ENCODE results near the gene SNX15.
"Not testable (repeated sequence)": the region's sequence is repeated elsewhere in the genome, so short reads cannot be mapped to it uniquely, and the experiment has no call there.

SNX15 gene, protein sequence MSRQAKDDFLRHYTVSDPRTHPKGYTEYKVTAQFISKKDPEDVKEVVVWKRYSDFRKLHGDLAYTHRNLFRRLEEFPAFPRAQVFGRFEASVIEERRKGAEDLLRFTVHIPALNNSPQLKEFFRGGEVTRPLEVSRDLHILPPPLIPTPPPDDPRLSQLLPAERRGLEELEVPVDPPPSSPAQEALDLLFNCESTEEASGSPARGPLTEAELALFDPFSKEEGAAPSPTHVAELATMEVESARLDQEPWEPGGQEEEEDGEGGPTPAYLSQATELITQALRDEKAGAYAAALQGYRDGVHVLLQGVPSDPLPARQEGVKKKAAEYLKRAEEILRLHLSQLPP

DNA sequence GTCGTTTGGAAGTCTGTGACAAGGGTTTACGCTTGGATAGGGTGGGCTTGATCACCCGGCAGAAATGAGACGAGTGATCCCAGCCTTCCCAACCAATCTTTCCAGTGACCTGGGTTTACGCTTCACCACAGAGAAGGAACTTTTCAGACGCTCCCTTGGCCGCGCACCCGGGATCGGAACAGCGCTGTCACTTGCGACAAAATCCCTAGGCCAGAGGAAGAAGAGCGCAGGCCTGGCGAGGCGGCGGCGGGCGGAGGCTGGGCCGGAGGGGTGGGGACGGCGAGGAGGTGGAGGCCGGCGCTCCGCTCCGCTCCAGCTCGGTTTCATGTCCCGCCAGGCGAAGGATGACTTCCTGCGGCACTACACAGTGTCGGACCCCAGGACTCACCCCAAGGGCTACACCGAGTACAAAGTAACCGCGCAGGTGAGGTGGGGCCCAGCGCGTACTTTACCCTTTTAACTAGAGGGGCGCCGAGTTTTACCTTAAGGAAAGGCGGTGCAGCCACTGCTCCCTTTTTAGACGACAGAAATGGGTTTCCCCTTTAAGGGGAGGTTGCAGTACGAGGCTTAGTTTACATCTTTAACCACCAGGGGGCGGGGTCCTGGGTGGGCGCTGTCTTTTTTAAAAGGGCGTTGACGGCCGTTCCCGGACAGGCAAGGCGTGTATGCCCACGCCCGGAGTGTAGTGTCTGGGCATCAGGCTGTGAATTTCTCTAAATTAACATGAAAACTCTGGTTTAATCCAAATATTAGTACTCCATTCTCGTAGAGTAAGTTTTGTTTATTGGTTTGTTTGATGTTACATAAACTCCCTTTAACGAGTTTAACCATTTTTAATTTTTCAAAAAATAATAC is at the start of gene SNX15:
Gene SNX15 (plus strand): TSS at position 227 of the 855 bp plus-strand sequence. CDS start 99 bp downstream, at position 326.
- peak; percentile 83 for DNase-seq

DNA sequence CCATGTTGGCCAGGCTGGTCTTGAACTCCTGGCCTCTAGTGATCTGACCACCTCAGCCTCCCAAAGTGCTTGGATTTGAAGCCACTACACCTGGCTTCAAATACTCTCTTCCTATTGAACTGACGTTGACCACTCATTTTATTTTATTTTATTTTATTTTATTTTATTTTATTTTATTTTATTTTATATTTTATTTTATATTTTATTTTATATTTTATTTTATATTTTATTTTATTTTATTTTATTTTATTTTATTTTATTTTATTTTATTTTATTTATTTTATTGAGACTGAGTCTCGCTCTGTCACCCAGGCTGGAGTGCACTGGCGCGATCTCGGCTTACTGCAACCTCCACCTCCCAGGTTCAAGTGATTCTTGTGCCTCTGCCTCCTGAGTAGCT is 43.9 kb upstream of the SNX15 start:
- DNase-seq, result not testable (repeated sequence)

GRCh38 chr11:64987998-64988854 is 39.0 kb upstream of the SNX15 start:
- no peak for DNase-seq

- DNase-seq, result peak; percentile 9
Observed at GRCh38 chr11:64989416-64989815, 37.8 kb upstream of the SNX15 start.

DNA sequence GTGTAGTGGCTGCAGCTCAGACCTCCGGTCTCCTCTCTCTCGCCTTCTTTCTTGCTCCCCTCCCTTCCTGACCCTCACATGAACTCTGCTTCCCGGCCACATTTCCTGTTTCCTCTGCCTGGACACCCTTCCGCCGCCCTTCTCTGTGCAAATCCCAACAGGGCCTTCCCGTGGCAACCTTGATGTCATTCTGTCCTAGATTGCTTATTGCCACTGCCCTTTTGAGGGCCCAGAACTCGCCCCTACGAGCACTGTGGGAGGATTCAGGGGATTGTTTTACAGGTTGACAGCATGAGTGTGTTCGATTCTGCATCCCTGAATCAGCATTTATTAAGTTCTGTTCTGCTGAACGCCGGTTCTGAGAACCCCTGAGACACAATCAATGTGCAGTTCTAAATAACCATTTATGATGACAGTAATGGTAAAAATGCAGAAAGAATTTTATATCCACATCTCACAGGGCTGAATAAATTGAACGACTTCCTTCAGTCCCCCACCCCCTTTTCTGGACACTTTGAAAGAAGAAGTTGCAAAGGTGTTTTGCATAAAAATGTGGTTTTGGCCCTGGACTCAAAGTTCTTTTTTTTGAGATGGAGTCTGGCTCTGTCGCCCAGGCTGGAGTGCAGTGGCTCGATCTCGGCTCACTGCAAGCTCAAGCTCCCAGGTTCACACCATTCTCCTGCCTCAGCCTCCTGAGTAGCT is 36.9 kb upstream of the SNX15 start:
- DNase-seq, result peak; percentile 3

GRCh38 chr11:64994318-64994717 is 32.9 kb upstream of the SNX15 start:
- peak; percentile 7 for DNase-seq

DNA sequence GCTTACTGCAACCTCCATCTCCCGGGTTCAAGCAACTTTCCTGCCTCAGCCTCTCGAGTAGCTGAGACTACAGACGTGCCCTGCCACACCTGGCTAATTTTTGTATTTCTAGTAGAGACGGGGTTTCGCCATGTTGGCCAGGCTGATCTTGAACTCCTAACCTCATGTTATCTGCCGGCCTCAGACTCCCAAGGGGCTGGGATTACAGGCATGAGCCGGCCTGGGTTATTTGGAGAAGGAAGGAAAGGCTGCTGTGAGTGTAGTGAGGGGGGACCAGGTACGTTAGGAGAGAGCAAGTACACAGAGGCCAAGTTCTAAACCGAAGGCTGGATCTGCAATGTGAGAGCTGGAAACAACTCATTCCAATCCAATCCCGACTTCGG is 30.9 kb upstream of the SNX15 start:
- no peak for DNase-seq

GRCh38 chr11:64996710-64997380 is 30.4 kb upstream of the SNX15 start, which contains the start of gene BATF2:
Gene BATF2, minus strand, starts transcription at chr11:64996971. Its CDS starts 57 bp downstream, at chr11:64996914.
- DNase-seq, result peak; percentile 98

DNA sequence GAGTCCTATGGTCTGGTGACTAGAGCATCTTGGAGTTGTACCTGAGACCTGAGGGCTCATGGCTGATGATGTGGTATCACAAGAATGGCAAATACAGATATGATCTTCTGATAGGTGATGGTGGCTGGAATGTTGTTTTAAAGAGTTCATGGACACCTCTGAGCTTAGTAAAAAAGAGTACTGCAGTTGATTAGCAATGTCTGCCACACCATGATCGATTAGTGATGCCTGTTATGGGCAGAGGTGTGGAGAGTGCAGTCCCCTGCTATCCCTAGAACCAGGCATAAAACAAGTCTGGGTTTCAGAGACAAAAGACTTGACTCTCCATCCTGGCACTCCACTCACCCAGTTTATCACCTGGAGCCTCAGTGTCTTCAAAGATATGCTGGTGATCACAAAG is 29.1 kb upstream of the SNX15 start:
- no peak for DNase-seq

- no peak for DNase-seq
Observed at GRCh38 chr11:64998690-64999431, 28.4 kb upstream of the SNX15 start.

DNA sequence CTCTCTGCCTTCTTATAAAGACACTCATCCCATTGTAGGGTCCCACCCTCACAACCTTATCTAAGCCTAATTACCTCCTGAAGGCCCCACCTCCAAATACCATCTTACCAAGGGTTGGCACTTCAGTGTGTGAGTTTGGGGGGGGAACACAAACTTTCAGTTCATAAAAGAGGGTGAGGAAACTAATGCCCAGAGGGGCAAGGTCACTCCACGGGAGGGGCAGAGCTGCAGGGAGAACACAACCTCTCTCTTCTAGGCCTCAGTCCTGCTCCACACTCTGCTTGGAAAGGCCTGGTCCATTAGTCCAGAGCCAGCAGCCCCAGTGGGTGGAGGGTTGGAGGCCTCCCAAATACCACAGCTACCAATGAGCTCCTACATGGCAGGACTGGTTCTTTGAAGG is 27.8 kb upstream of the SNX15 start:
- no peak for DNase-seq

DNA sequence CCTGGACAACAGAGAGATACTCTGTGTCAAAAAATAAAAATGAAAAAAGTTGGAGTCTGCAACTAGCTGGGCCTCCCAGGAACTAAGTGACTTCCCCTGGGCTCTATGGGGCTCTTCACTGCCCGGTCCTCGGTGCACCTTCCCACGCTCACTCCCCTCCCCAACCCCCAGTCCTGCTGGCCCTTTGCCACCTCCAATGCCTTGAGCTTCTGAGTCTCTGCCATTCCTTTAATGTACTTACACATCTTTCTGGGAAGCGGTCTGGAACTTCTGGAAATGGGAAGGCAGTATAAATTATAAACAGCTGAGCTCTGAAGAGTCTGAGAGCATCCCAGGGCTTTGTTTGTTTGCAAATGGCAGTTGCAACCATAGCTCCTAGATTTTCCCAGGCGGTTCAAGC is 24.5 kb upstream of the SNX15 start:
- peak; percentile 9 for DNase-seq

GRCh38 chr11:65003282-65003681 is 24.0 kb upstream of the SNX15 start:
- peak; percentile 23 for DNase-seq

DNA sequence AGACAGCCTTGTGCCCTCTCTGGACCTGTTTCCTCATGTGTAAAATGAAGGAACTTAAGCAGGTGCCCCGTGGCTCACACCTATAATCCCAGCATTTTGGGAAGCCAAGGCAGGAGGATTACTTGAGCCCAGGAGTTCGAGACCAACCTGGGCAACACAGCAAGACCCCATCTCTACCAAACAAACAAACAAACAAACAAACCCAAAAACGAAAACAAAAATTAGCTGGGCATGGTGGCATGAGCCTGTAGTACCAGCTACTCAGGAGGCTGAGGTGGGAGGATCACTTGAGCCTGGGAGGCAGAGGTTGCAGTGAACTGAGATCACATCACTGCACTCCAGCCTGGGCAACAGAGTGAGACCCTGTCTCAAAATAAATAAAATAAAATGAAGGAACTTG is 23.3 kb upstream of the SNX15 start:
- not testable (repeated sequence) for DNase-seq

- no peak for DNase-seq
Observed at GRCh38 chr11:65008016-65008415, 19.2 kb upstream of the SNX15 start.

DNA sequence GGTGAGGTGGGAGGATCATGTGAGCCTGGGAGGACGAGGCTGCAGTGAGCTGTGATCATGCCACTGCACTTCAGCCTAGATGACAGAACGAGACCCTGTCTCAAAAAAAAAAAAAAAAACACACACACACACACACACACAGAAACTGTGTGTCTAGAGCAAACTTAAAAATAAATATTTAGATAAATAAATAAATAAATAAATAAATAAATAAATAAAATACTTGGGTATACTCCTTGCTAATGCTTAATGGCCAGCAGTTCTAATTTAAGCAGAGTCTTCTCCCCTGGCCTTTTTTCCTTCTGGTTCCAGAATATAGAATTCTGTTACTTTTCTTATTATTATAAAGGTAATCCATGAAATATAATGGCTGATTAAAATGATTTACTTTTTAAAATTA is 18.4 kb upstream of the SNX15 start:
- no peak for DNase-seq

- peak; percentile 93 for DNase-seq
Observed at GRCh38 chr11:65013130-65013887, 13.9 kb upstream of the SNX15 start.

DNA sequence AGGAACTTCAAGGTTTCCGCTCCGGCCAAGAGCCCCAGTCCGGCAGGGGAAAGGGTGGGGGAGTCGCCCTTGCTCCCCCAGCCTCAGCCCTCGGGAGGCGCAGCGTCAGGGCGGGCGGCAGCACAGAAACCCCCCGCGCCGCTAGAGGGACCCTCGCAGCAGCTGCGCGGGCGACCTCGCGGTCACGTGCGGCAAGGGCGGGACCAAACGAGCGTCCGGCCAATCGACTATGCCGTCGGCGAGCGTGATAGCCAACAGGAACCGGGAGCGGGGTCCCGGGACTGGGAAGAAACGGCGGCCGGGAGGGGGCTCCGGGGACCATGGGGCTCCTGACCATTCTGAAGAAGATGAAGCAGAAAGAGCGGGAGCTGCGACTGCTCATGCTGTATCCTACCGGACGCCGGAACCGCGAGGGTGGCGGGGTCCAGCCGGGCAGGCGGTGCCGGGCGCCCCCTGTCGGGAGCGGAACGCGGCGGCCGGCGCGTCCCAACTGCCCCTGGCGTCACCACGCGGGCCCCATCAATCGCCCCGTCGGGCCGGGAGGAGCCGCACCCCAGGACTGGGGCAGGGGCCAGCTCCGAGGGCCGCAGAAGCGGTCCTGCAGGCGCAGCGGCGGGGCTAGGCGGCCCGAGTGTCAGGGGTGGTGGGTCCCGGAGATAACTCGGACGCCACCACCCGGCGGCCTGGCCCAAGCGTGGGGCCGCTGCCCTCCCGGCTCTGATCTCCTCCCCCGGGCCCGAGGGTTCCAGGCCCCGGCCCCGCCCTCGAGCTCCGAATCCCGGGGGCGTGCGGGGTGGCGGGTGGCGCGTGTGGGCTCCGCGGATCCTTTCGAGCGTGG is 13.1 kb upstream of the SNX15 start, which contains the start of gene ARL2:
Gene ARL2 (plus strand): TSS at position 273 of the 838 bp plus-strand sequence. CDS start 48 bp downstream, at position 321.
- DNase-seq, result peak; percentile 95

DNA sequence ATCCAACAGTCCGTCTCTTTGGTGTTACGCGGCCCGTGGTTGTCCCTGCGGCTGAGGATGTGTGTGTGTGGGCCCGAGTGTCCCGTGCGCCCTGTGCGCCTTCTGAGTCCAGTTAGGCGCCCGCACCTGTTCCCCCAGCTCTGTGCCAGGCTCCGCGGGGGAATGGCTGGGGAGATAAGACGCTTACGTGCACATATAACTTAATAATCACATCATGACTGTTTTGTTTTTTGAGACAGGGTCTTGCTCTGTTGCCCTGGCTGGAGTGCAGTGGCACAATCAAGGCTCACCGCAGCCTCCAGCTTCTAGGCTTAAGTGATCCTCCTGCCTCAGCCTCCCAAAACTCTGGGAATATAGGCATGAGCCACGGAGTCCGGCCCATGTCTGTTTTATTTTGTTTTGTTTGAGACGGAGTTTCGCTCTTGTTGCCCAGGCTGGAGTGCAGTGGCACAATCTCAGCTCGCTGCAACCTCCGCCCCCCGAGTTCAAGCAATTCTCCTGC is 12.5 kb upstream of the SNX15 start:
- no peak for DNase-seq

Measured in 8988T (cell line).